DND-41 (cell line): ENCODE results near the gene EVL.

Experiments
- CTCF ChIP-seq: IDR thresholded peaks from 2 replicates; pipeline ENCODE4 v1.5.1; 2012; ENCODE audit warnings: borderline replicate concordance, low read length, moderate library complexity, mild to moderate bottlenecking; ENCODE audit not compliant: poor library complexity, severe bottlenecking; ENCODE audit errors: extremely low read depth
- EZH2 ChIP-seq: IDR thresholded peaks from 3 replicates; pipeline ENCODE4 v1.6.1; 2012; ENCODE audit warnings: borderline replicate concordance, low read depth, mild to moderate bottlenecking, moderate library complexity, low read length, inconsistent platforms; ENCODE audit not compliant: severe bottlenecking

- TF ChIP-seq CTCF: no peak
- no peak for TF ChIP-seq EZH2
Measured at GRCh38 chr14:100147691-100148464, 82.7 kb downstream of the EVL start.
